ENCODE measurements around the gene SELENBP1. TPM values are rescaled to one million over a fixed set of nuclear protein-coding genes. Genes with fewer than 3 reads are reported as not detected.
A peak's percentile ranks its signal among the peaks of the same experiment; 100 is the strongest.

The SELENBP1 gene
- total RNA-seq, 2 donors from 2014 or later = 35.4 to 39.2 TPM

DNA sequence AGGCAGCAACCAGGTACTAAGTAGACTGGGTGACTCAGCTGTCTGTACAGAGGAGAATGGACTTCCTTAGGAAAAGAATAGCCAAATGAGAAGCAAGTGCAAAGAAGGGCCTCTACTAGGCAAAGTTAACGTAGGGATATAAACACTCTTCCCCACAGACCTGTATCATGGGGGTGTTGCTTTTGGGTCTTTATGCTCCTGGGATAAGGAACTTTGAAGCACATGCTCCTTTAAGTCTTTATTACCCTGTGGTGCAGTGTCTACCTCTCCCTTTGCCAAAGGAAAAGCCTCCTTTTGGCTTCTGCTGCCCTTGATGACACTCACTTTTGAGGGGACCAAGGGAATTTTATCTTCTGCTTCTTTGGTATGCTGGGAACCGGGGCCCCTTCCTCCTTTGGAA is 30.5 kb downstream of the SELENBP1 start:
- Histone ChIP-seq H3K36me3 (ENCODE audit: control insufficient read depth, insufficient read depth, low read length) (peaks cover 21% of the 10 kb centered on the region), H3K27ac (ENCODE audit: low read depth, low read length) (no peak overlapping the region), H3K4me1 (ENCODE audit: control insufficient read depth, insufficient read depth, low read length) (peaks cover 2% of the 10 kb centered on the region), H3K9ac (ENCODE audit: extremely low read depth, low read length, poor library complexity, severe bottlenecking) (no peak overlapping the region), H3K9me3 (ENCODE audit: control insufficient read depth, low read length) (no peaks in the 10 kb centered on the region), H3K27me3 (ENCODE audit: control insufficient read depth, insufficient read depth, low read length, poor library complexity, severe bottlenecking) (no peaks in the 10 kb centered on the region), H3K4me3 (ENCODE audit: low read length) (no peak overlapping the region)
- peak overlapping the region; percentile 50 for H3K27ac Mint-ChIP-seq
- H3K27me3 Mint-ChIP-seq (ENCODE audit: insufficient read depth) = no peaks in the 10 kb centered on the region
- no peaks in the 10 kb centered on the region for H3K9me3 Mint-ChIP-seq
- H3K4me1 Mint-ChIP-seq = peaks cover 16% of the 10 kb centered on the region
- H3K4me3 Mint-ChIP-seq = no peak overlapping the region
- H3K36me3 Mint-ChIP-seq (ENCODE audit: low read depth) = peaks cover 31% of the 10 kb centered on the region
- TF ChIP-seq, protein P1, sequence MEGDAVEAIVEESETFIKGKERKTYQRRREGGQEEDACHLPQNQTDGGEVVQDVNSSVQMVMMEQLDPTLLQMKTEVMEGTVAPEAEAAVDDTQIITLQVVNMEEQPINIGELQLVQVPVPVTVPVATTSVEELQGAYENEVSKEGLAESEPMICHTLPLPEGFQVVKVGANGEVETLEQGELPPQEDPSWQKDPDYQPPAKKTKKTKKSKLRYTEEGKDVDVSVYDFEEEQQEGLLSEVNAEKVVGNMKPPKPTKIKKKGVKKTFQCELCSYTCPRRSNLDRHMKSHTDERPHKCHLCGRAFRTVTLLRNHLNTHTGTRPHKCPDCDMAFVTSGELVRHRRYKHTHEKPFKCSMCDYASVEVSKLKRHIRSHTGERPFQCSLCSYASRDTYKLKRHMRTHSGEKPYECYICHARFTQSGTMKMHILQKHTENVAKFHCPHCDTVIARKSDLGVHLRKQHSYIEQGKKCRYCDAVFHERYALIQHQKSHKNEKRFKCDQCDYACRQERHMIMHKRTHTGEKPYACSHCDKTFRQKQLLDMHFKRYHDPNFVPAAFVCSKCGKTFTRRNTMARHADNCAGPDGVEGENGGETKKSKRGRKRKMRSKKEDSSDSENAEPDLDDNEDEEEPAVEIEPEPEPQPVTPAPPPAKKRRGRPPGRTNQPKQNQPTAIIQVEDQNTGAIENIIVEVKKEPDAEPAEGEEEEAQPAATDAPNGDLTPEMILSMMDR (conservative IDR thresholded peaks at IDR 0.05) = no peak
- no peak for DNase-seq
- WGBS, 2 experiments (ENCODE audit: insufficient coverage in 1 of 2, insufficient read length in 1 of 2) = 88 to 90% methylated on average over 1 to 2 of the region's 2 CpGs

DNA sequence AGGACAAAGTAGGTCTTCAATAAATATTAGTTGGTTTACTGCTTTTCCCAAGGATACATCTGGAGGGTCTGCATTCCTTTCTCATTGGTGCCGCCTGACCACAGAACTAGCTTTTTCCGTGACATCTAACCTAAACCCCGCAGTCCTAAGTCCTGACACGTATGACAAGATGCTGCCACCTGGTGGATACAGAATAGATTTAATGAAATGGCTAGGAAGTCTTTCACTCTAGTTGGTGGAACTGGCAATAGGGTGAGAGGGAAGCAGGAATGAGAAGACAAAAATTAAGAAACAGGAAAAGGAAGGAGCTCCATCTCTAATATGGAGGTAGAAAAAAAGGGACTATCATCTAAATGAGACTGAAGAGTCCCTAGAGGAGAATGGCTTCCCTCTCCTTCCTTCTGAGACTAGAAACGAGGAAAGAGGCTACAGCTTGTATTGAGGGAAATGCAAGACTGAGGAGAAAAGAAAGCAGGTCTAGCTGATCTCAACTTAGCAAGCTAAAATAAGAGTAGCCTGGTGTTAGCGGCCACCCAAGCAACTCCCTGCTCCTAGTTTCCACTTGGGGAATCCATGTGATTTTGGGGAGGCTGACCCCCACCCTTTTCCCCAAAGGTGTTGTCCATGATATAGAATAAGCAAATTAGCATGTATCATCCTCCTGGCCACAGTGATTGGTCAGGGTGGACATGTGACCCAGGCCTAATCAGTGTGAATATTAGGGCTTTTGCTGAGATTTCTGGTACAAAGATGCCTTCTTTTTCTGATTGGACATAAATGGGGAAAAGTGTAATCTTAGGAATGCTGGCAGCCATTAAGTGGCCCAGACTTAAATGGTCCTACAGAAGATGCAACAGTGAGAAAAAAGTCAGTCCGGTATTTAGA is 31.4 kb downstream of the SELENBP1 start:
- H3K27ac Mint-ChIP-seq = peak overlapping the region; percentile 77
- H3K36me3 Mint-ChIP-seq (ENCODE audit: low read depth) = peaks cover 31% of the 10 kb centered on the region
- TF ChIP-seq, protein P1 (conservative IDR thresholded peaks at IDR 0.05) = peak; percentile 85
- peak; percentile 78 for DNase-seq
- Histone ChIP-seq H3K27me3 (ENCODE audit: control insufficient read depth, insufficient read depth, low read length, poor library complexity, severe bottlenecking) (no peaks in the 10 kb centered on the region), H3K9ac (ENCODE audit: extremely low read depth, low read length, poor library complexity, severe bottlenecking) (no peak overlapping the region), H3K27ac (ENCODE audit: low read depth, low read length) (peak overlapping the region; percentile 27), H3K9me3 (ENCODE audit: control insufficient read depth, low read length) (no peaks in the 10 kb centered on the region), H3K4me1 (ENCODE audit: control insufficient read depth, insufficient read depth, low read length) (peaks cover 2% of the 10 kb centered on the region), H3K36me3 (ENCODE audit: control insufficient read depth, insufficient read depth, low read length) (peaks cover 21% of the 10 kb centered on the region), H3K4me3 (ENCODE audit: low read length) (no peak overlapping the region)
- WGBS, 2 experiments (ENCODE audit: insufficient coverage in 1 of 2, insufficient read length in 1 of 2) = 51 to 88% methylated on average over 2 to 7 of the region's 7 CpGs
- peaks cover 10% of the 10 kb centered on the region for H3K4me1 Mint-ChIP-seq
- no peak overlapping the region for H3K4me3 Mint-ChIP-seq
- H3K27me3 Mint-ChIP-seq (ENCODE audit: insufficient read depth) = no peaks in the 10 kb centered on the region
- H3K9me3 Mint-ChIP-seq = no peaks in the 10 kb centered on the region

DNA sequence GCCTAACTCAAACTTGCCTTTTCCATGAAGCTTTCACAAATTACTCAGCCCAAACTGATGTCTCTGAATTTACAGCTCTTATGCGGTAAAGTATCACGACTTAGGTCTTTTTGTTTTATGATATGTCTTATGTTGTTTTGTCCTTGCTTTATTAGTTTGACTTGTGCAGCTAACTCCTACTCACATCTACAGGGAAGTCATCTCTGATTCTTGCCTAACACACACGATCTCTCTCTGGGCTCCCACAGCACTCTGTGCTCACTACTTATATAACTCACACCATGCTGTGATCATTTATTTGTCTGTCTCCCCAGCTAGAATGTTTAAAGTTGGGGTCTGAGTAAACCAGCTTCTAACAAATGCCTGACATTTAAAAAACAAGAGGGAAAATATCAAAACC is 35.9 kb downstream of the SELENBP1 start:
- TF ChIP-seq, protein P1 (conservative IDR thresholded peaks at IDR 0.05) = no peak
- H3K27me3 Mint-ChIP-seq (ENCODE audit: insufficient read depth) = no peaks in the 10 kb centered on the region
- no peaks in the 10 kb centered on the region for H3K9me3 Mint-ChIP-seq
- Histone ChIP-seq H3K27ac (ENCODE audit: low read depth, low read length) (no peak overlapping the region), H3K9ac (ENCODE audit: extremely low read depth, low read length, poor library complexity, severe bottlenecking) (no peak overlapping the region), H3K36me3 (ENCODE audit: control insufficient read depth, insufficient read depth, low read length) (no peaks in the 10 kb centered on the region), H3K4me1 (ENCODE audit: control insufficient read depth, insufficient read depth, low read length) (no peaks in the 10 kb centered on the region), H3K9me3 (ENCODE audit: control insufficient read depth, low read length) (no peaks in the 10 kb centered on the region), H3K27me3 (ENCODE audit: control insufficient read depth, insufficient read depth, low read length, poor library complexity, severe bottlenecking) (no peaks in the 10 kb centered on the region), H3K4me3 (ENCODE audit: low read length) (no peak overlapping the region)
- 60 to 98% methylated on average over 1 to 3 of the region's 3 CpGs for WGBS, 2 experiments (ENCODE audit: insufficient coverage in 1 of 2, insufficient read length in 1 of 2)
- peaks cover 5% of the 10 kb centered on the region for H3K4me1 Mint-ChIP-seq
- H3K4me3 Mint-ChIP-seq = no peak overlapping the region
- no peak overlapping the region for H3K27ac Mint-ChIP-seq
- H3K36me3 Mint-ChIP-seq (ENCODE audit: low read depth) = no peaks in the 10 kb centered on the region
- no peak for DNase-seq

Data from endodermal cell (in vitro differentiated cells).